ENCODE measurements around the gene COL6A5. TPM values are rescaled to one million over a fixed set of nuclear protein-coding genes. Genes with fewer than 3 reads are reported as not detected.
"Not testable (repeated sequence)": the region's sequence is repeated elsewhere in the genome, so short reads cannot be mapped to it uniquely, and the experiment has no call there.

Gene COL6A5
- total RNA-seq, 1 experiment from 2014 or later, result not detected

DNA sequence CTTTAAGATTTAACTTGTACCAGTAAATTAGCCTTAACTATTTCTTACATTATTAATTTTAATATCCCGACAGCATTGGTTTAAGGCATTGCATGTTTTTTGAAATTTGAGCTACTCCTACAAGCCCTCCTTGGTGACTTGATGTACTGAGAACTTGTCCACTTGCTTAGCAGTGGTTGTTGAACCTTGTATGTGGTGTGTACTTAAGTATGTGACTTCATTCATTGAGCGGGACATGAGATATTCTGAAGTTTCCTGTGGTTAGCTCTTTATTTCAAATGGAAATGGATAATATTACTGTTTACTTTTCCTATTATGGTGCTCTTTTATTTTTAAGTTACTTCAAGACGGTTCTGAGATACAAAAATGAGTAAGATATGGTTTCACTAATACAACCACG is 3.6 kb upstream of the COL6A5 start:
- no peaks in the 10 kb centered on the region for H3K36me3 Mint-ChIP-seq (ENCODE audit: insufficient read depth, unreplicated experiment)
- no peak overlapping the region for H3K4me3 ChIP-seq (ENCODE audit: low read depth, low read length)
- POLR2A ChIA-PET, result no interaction called here
- H3K4me1 Mint-ChIP-seq (ENCODE audit: low read depth, unreplicated experiment), result no peaks in the 10 kb centered on the region
- H3K9me3 ChIP-seq, result no peaks in the 10 kb centered on the region
- no peaks in the 10 kb centered on the region for H3K4me1 ChIP-seq
- CTCF ChIA-PET, result no interaction called here
- TF ChIP-seq CTCF (IDR thresholded peaks at IDR 0.05; ENCODE audit: insufficient read depth in 1 of 2, low read depth in 1 of 2, low read length in 1 of 2, severe bottlenecking in 1 of 2, unreplicated experiment in 1 of 2), result no peak
- H3K36me3 ChIP-seq (ENCODE audit: control insufficient read depth, insufficient read depth, low read length), result no peaks in the 10 kb centered on the region
- BruUV-seq (replicated peaks), result no TSS peak
- H3K9me3 Mint-ChIP-seq (ENCODE audit: unreplicated experiment), result peaks cover 11% of the 10 kb centered on the region
- H3K27me3 ChIP-seq (replicated peaks; ENCODE audit: control insufficient read depth, insufficient read depth, low read length), result no peaks in the 10 kb centered on the region
- intact Hi-C loops (cut with micrococcal nuclease; ENCODE audit: unreplicated experiment), result no loop called here
- H3K4me3 Mint-ChIP-seq (ENCODE audit: unreplicated experiment), result no peak overlapping the region
- peaks cover 6% of the 10 kb centered on the region for H3K27me3 Mint-ChIP-seq (ENCODE audit: insufficient read depth, unreplicated experiment)
- no peak overlapping the region for H3K27ac Mint-ChIP-seq (ENCODE audit: unreplicated experiment)
- DNase-seq, result no peak

GRCh38 chr3:130342821-130343661 is 2.4 kb upstream of the COL6A5 start:
- Mint-ChIP-seq H3K36me3 (ENCODE audit: insufficient read depth, unreplicated experiment) (no peaks in the 10 kb centered on the region), H3K4me3 (ENCODE audit: unreplicated experiment) (no peak overlapping the region), H3K4me1 (ENCODE audit: low read depth, unreplicated experiment) (no peaks in the 10 kb centered on the region), H3K27ac (ENCODE audit: unreplicated experiment) (no peak overlapping the region), H3K27me3 (ENCODE audit: insufficient read depth, unreplicated experiment) (peaks cover 6% of the 10 kb centered on the region), H3K9me3 (ENCODE audit: unreplicated experiment) (peaks cover 8% of the 10 kb centered on the region)
- POLR2A ChIA-PET, result no interaction called here
- CTCF ChIA-PET, result no interaction called here
- no peak overlapping the region for H3K4me3 ChIP-seq (ENCODE audit: low read depth, low read length)
- H3K27me3 ChIP-seq (replicated peaks; ENCODE audit: control insufficient read depth, insufficient read depth, low read length), result no peaks in the 10 kb centered on the region
- no TSS peak for BruUV-seq (replicated peaks)
- H3K36me3 ChIP-seq (ENCODE audit: control insufficient read depth, insufficient read depth, low read length), result no peaks in the 10 kb centered on the region
- no peak for DNase-seq
- H3K4me1 ChIP-seq, result no peaks in the 10 kb centered on the region
- no peak for TF ChIP-seq CTCF (IDR thresholded peaks at IDR 0.05; ENCODE audit: insufficient read depth in 1 of 2, low read depth in 1 of 2, low read length in 1 of 2, severe bottlenecking in 1 of 2, unreplicated experiment in 1 of 2)
- intact Hi-C loops (cut with micrococcal nuclease; ENCODE audit: unreplicated experiment), result no loop called here
- no peaks in the 10 kb centered on the region for H3K9me3 ChIP-seq

DNA sequence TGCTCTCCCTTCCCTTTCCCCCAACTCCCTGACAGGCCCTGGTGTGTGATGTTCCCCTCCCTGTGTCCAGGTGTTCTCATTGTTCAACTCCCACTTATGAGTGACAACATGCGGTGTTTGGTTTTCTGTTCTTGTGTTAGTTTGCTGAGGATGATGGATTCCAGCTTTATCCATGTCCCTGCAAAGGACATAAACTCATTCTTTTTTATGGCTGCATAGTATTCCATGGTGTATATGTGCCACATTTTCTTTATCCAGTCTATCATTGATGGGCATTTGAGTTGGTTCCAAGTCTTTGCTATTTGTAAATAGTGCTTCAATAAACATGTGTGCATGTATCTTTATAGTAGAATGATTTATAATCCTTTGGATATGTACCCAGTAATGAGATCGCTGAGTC is 2.8 kb downstream of the COL6A5 start:
- H3K9me3 Mint-ChIP-seq (ENCODE audit: unreplicated experiment); H3K4me3 Mint-ChIP-seq (ENCODE audit: unreplicated experiment); intact Hi-C loops (cut with micrococcal nuclease; ENCODE audit: unreplicated experiment); H3K36me3 Mint-ChIP-seq (ENCODE audit: insufficient read depth, unreplicated experiment); H3K27me3 Mint-ChIP-seq (ENCODE audit: insufficient read depth, unreplicated experiment); H3K4me1 Mint-ChIP-seq (ENCODE audit: low read depth, unreplicated experiment); DNase-seq; H3K27ac Mint-ChIP-seq (ENCODE audit: unreplicated experiment); H3K4me1 ChIP-seq; H3K36me3 ChIP-seq (ENCODE audit: control insufficient read depth, insufficient read depth, low read length); CTCF ChIA-PET; H3K4me3 ChIP-seq (ENCODE audit: low read depth, low read length); H3K9me3 ChIP-seq; H3K27me3 ChIP-seq (replicated peaks; ENCODE audit: control insufficient read depth, insufficient read depth, low read length); BruUV-seq (replicated peaks); POLR2A ChIA-PET: not testable (repeated sequence)

Measured in Caco-2 (cell line).